HepG2 (cell line): ENCODE results near the gene WDR48.

Source experiments
- CEBPB ChIP-seq: IDR thresholded peaks from 2 replicates; pipeline ENCODE4 v1.6.1; 2011; ENCODE audit warnings: low read depth, low read length, improper control_type of control experiment, borderline replicate concordance
- CTCF ChIP-seq: sonication (generic); formaldehyde crosslinking; IDR thresholded peaks from 2 replicates; pipeline ENCODE4 v1.5.0; 2020; ENCODE audit warnings: mild to moderate bottlenecking, missing genetic modification reagents, moderate library complexity
- E2F5 ChIP-seq: sonication (generic); formaldehyde crosslinking; conservative IDR thresholded peaks from 2 replicates; pipeline ENCODE4 v1.4.0; 2020; ENCODE audit warnings: missing genetic modification reagents
- GLI4 ChIP-seq: sonication (generic); formaldehyde crosslinking; IDR thresholded peaks from 2 replicates; pipeline ENCODE4 v1.5.1; 2020; ENCODE audit warnings: missing genetic modification reagents, mild to moderate bottlenecking, moderate library complexity, borderline replicate concordance
- HNRNPLL ChIP-seq: fragments of 200-400 bp; formaldehyde crosslinking; IDR thresholded peaks from 2 replicates; pipeline ENCODE4 v1.6.1; 2017; ENCODE audit warnings: mild to moderate bottlenecking, low read depth, low read length; ENCODE audit not compliant: poor library complexity, severe bottlenecking
- IRF1 ChIP-seq: sonication (generic); formaldehyde crosslinking; IDR thresholded peaks from 2 replicates; pipeline ENCODE4 v1.4.0; 2020; ENCODE audit warnings: low read depth, mild to moderate bottlenecking, missing genetic modification reagents
- NFE2L1 ChIP-seq: sonication (generic); formaldehyde crosslinking; IDR thresholded peaks from 2 replicates; pipeline ENCODE4 v1.4.0; 2020; ENCODE audit warnings: missing genetic modification reagents, mild to moderate bottlenecking, borderline replicate concordance
- PHF8 ChIP-seq: sonication (generic); formaldehyde crosslinking; IDR thresholded peaks from 2 replicates; pipeline ENCODE4 v1.5.0; 2020; ENCODE audit warnings: missing genetic modification reagents
- RAD21 ChIP-seq: fragments of 450-650 bp; formaldehyde crosslinking; IDR thresholded peaks from 2 replicates; pipeline ENCODE4 v1.5.0; 2020; ENCODE audit warnings: mild to moderate bottlenecking
- RARG ChIP-seq: sonication (generic); formaldehyde crosslinking; IDR thresholded peaks from 2 replicates; pipeline ENCODE4 v1.4.0; 2020; ENCODE audit warnings: low read depth, mild to moderate bottlenecking, missing genetic modification reagents
- REL ChIP-seq: sonication (generic); formaldehyde crosslinking; conservative IDR thresholded peaks from 2 replicates; pipeline ENCODE4 v1.8.0; 2022; ENCODE audit warnings: mild to moderate bottlenecking, missing genetic modification reagents, moderate library complexity
- ZBTB10 ChIP-seq: sonication (generic); formaldehyde crosslinking; IDR thresholded peaks from 2 replicates; pipeline ENCODE4 v1.4.0; 2020; ENCODE audit warnings: missing genetic modification reagents, borderline replicate concordance
- ZNF747 ChIP-seq: sonication (generic); formaldehyde crosslinking; IDR thresholded peaks from 2 replicates; pipeline ENCODE4 v1.8.1; 2023; ENCODE audit warnings: missing genetic modification reagents, mild to moderate bottlenecking, borderline replicate concordance

- TF ChIP-seq REL (CRISPR knock-in tag), result no peak
- TF ChIP-seq ZBTB10, result no peak
- TF ChIP-seq ZNF747 (CRISPR knock-in tag), result no peak
- no peak for TF ChIP-seq CTCF (CRISPR knock-in tag)
- TF ChIP-seq E2F5 (CRISPR knock-in tag), result no peak
- TF ChIP-seq GLI4, result no peak
- no peak for TF ChIP-seq CEBPB
- no peak for TF ChIP-seq IRF1 (CRISPR knock-in tag)
- no peak for TF ChIP-seq HNRNPLL
- no peak for TF ChIP-seq NFE2L1
- TF ChIP-seq RAD21 (CRISPR knock-in tag), result no peak
- TF ChIP-seq RARG, result no peak
- TF ChIP-seq PHF8 (CRISPR knock-in tag), result no peak
Observed at GRCh38 chr3:39141171-39141995, 89.6 kb downstream of the WDR48 start.
